Measurements from ENCODE around the gene ASB2. TPM values are rescaled to one million over a fixed set of nuclear protein-coding genes. Genes with fewer than 3 reads are reported as not detected.
A peak's percentile ranks its signal among the peaks of the same experiment; 100 is the strongest.

ASB2 gene
- total and polyA plus RNA-seq, 2 of the 13 experiments (the other 11 are each of a cell fraction or from before 2014, with no cell fraction given), result 0.82 to 4.1 TPM

DNA sequence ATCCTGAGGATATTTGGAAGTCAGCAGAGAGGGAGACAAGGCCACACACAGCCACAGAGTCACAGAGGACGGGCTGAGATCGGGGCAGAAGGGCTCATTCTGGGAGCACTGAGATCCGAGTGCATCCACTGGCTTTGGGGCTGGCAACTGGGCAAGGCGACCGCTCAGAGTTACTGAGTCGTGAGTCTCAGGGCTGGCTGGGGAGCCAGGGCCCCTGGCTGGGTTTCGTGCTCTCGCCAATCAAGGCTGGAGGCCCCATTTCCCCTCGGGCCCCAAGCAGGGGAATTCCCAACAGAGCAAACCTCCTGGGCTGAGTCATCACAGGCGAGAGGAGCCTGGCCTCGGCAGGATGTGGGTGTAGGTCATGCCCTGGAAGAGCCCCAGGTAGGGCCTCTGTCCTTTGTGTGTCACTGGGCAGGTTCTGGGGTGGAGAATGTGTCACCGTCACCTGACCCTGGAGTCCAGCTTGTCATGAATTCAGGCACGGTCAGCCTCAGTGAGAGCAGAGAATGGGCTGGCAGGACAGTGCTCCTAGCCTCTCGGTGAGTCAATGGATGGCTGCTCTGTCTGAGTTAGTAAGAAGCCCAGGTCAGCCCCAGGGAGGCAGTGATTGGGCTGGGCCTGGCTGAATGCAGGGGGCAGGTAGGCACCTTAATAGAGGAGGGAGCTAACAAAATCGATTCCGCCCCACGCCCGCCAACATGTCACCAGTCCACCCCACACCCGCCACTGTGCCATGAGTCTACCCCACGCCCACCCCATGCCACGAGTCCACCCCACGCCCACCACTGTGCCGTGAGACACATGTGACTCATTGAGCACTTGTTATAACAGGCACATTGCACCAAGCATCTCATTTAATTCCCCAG is 16.9 kb downstream of the ASB2 start (continued):
- no peak for TF ChIP-seq ATF7 (IDR thresholded peaks at IDR 0.05)
- peak; percentile 76 for TF ChIP-seq ATF7 (CRISPR knock-in tag; IDR thresholded peaks at IDR 0.05)
- no peak for TF ChIP-seq HNRNPK (IDR thresholded peaks at IDR 0.05; ENCODE audit: low read depth, low read length, poor library complexity, severe bottlenecking)
- TF ChIP-seq, protein P1, sequence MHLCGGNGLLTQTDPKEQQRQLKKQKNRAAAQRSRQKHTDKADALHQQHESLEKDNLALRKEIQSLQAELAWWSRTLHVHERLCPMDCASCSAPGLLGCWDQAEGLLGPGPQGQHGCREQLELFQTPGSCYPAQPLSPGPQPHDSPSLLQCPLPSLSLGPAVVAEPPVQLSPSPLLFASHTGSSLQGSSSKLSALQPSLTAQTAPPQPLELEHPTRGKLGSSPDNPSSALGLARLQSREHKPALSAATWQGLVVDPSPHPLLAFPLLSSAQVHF (CRISPR knock-in tag; IDR thresholded peaks at IDR 0.05), result no peak
- TF ChIP-seq ZKSCAN1 (IDR thresholded peaks at IDR 0.05; ENCODE audit: low read length), result no peak
- TF ChIP-seq, protein P2, sequence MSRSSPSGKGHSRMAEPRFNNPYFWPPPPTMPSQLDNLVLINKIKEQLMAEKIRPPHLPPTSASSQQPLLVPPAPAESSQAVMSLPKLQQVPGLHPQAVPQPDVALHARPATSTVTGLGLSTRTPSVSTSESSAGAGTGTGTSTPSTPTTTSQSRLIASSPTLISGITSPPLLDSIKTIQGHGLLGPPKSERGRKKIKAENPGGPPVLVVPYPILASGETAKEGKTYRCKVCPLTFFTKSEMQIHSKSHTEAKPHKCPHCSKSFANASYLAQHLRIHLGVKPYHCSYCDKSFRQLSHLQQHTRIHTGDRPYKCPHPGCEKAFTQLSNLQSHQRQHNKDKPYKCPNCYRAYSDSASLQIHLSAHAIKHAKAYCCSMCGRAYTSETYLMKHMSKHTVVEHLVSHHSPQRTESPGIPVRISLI (CRISPR knock-in tag; IDR thresholded peaks at IDR 0.05; ENCODE audit: borderline replicate concordance), result peak; percentile 18; the same call in 1 of the 2 replicates

DNA sequence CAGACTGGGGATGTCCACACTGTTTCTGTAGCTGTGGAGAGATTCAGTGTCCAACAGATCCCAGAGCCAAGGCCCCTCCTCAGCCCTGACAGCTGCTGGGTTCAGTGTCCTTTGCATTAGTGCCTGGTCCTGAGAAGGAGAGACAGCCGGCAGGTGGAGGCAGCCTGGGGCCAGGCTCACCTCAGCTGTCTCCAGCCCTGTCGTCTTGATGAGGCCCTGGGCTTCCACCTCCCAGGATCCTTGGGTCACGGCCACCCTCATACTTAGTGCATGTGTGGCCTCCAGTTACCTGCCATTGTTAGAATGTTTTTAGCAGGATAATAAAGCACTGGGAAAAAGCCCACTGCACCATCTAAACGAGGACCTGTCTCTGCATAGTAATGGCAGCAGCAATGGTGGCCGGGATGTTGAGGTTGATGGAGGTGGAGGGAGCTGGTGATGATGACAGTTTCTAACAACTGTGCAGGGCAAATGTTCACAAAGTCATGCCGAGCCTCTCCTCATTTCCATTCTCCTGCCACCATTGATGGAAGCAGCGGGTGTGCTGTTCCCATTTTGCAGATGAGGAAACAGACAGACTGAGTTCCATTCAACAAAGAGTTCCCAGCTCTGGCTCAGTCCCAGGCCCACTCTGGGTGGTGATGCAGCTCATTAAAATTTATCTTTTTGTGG is 17.7 kb downstream of the ASB2 start:
- ATAC-seq (no peak), DNase-seq (ENCODE audit: low spot score) (no peak), FAIRE-seq (no peak)
- ChIA-PET CTCF (ENCODE audit: low intra/inter-chr PET ratio, low total read pairs) (interaction anchor here (1.0 kb wide), 1 partner anchor 12 kb away, joined by 3 read pairs; no protein-coding TSS in a partner anchor), POLR2A (interaction anchor here (0.7 to 3.9 kb wide), 24 partner anchors 9 to 437 kb away, joined by 3 to 30 read pairs (median 6); partner anchors contain the start of genes CCDC197, DDX24, IFI27L1 and OTUB2)
- intact Hi-C loops (cut with micrococcal nuclease; ENCODE audit: unreplicated experiment) (loop anchor here (10.0 kb wide), 1 partner anchor 176 kb away; no protein-coding TSS in a partner anchor), in situ Hi-C loops (cut with HindIII; ENCODE audit: extremely low pct_ligation_motif_present, low pct_unique_long_range_greater_than_20kb) (no loop called here)
- Histone ChIP-seq H3K4me2 (ENCODE audit: low read depth, low read length) (peak overlapping the region; percentile 64), H3K4me1 (ENCODE audit: insufficient read depth, low read length) (peaks cover 89% of the 10 kb centered on the region), H3K9me3 (ENCODE audit: low read length) (no peaks in the 10 kb centered on the region), H3K4me3 (replicated peaks in 1 of 3; ENCODE audit: insufficient read depth in 1 of 3, low read depth in 2 of 3, low read length in 3 of 3) (peak overlapping the region in 1 of 3 experiments; percentile 39; a peak in 1 of 6 replicates), H3K9ac (ENCODE audit: insufficient read depth, low read depth, low read length) (peak overlapping the region; percentile 69), H3K27me3 (ENCODE audit: control insufficient read depth in 1 of 2, insufficient read depth in 2 of 2, low read length in 2 of 2) (no peaks in the 10 kb centered on the region), H3K79me2 (ENCODE audit: insufficient read depth, low read length) (no peaks in the 10 kb centered on the region), H3K36me3 (replicated peaks in 1 of 2; ENCODE audit: control insufficient read depth in 1 of 2, insufficient read depth in 2 of 2, low read length in 2 of 2) (no peaks in the 10 kb centered on the region), H4K20me1 (ENCODE audit: insufficient read depth, low read length) (no peaks in the 10 kb centered on the region), H2AFZ (ENCODE audit: low read length) (no peak overlapping the region), H3K27ac (ENCODE audit: extremely low read length, insufficient read depth, low read length) (peak overlapping the region; percentile 79)
- TSS peak; percentile 98 for BruUV-seq (replicated peaks)
- 85% methylated on average over 6 of the region's 7 CpGs for WGBS (ENCODE audit: low lambda C conversion rate)
- TF ChIP-seq ZNF333 (CRISPR knock-in tag; IDR thresholded peaks at IDR 0.05; ENCODE audit: borderline replicate concordance), result peak; percentile 1; the same call in 1 of the 2 replicates
- TF ChIP-seq ZNF749 (CRISPR knock-in tag; IDR thresholded peaks at IDR 0.05; ENCODE audit: borderline replicate concordance), result 0 out of 2 replicates have a peak, but pooled peaks have one; percentile 7
- TF ChIP-seq SNAI1 (CRISPR knock-in tag; IDR thresholded peaks at IDR 0.05; ENCODE audit: borderline replicate concordance), result 0 out of 2 replicates have a peak, but pooled peaks have one; percentile 47
- TF ChIP-seq KDM1A (CRISPR knock-in tag; IDR thresholded peaks at IDR 0.05), result peak; percentile 67; the same call in 1 of the 2 replicates
- TF ChIP-seq, protein P3, sequence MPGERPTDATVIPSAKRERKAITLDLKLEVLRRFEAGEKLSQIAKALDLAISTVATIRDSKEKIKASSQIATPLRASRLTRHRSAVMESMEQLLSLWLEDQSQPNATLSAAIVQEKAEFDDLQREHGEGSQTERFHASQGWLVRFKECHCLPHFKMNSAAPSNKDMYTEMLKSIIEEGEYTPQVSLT (CRISPR knock-in tag; IDR thresholded peaks at IDR 0.05; ENCODE audit: borderline replicate concordance, low read depth), result 0 out of 2 replicates have a peak, but pooled peaks have one; percentile 10
- TF ChIP-seq RBM22 (optimal IDR thresholded peaks at IDR 0.05; ENCODE audit: low read length), result peak; percentile 13
- TF ChIP-seq ZNF629 (CRISPR knock-in tag; conservative IDR thresholded peaks at IDR 0.05), result peak; percentile 91
- no peak for TF ChIP-seq ZNF589 (CRISPR knock-in tag; conservative IDR thresholded peaks at IDR 0.05)
- TF ChIP-seq SIN3A (IDR thresholded peaks at IDR 0.05; ENCODE audit: borderline replicate concordance, low read depth, low read length), result no peak; the same call in 1 of the 2 replicates
- no peak for TF ChIP-seq ZNF282 (IDR thresholded peaks at IDR 0.05; ENCODE audit: partially characterized antibody)
- TF ChIP-seq FOXC1 (CRISPR knock-in tag; IDR thresholded peaks at IDR 0.05; ENCODE audit: borderline replicate concordance), result peak; percentile 17; the same call in 1 of the 2 replicates
- no peak for TF ChIP-seq ZNF253 (CRISPR knock-in tag; IDR thresholded peaks at IDR 0.05; ENCODE audit: borderline replicate concordance)
- TF ChIP-seq GATAD1 (CRISPR knock-in tag; IDR thresholded peaks at IDR 0.05), result no peak
